Sigmoid colon (tissue), 4 donors: ENCODE data around the gene SLC34A1.

Experiments
- CTCF ChIP-seq, 4 experiments: fragments of 450-650 bp in 3 of 4; fragments of 200-600 bp in 1 of 4; IDR thresholded peaks; one replicate each; pipeline ENCODE4 v1.5.1; 2016 to 2019; ENCODE audit warnings: antibody characterized with exemption in 4 of 4, mild to moderate bottlenecking in 3 of 4, moderate library complexity in 2 of 4
- EP300 ChIP-seq, 4 donors: sonication (generic); formaldehyde crosslinking; IDR thresholded peaks; one replicate each; pipeline ENCODE4 v1.6.1; 2017; ENCODE audit warnings: antibody characterized with exemption in 4 of 4
- POLR2A ChIP-seq, 2 donors: fragments of 450-650 bp; IDR thresholded peaks; one replicate each; pipeline ENCODE4 v1.6.1; 2016; ENCODE audit warnings: antibody characterized with exemption in 2 of 2, mild to moderate bottlenecking in 2 of 2, moderate library complexity in 2 of 2
- POLR2AphosphoS5 ChIP-seq, 4 donors: sonication (generic); formaldehyde crosslinking; IDR thresholded peaks; one replicate each; pipeline ENCODE4 v1.6.1; 2017; ENCODE audit warnings: antibody characterized with exemption in 4 of 4

DNA sequence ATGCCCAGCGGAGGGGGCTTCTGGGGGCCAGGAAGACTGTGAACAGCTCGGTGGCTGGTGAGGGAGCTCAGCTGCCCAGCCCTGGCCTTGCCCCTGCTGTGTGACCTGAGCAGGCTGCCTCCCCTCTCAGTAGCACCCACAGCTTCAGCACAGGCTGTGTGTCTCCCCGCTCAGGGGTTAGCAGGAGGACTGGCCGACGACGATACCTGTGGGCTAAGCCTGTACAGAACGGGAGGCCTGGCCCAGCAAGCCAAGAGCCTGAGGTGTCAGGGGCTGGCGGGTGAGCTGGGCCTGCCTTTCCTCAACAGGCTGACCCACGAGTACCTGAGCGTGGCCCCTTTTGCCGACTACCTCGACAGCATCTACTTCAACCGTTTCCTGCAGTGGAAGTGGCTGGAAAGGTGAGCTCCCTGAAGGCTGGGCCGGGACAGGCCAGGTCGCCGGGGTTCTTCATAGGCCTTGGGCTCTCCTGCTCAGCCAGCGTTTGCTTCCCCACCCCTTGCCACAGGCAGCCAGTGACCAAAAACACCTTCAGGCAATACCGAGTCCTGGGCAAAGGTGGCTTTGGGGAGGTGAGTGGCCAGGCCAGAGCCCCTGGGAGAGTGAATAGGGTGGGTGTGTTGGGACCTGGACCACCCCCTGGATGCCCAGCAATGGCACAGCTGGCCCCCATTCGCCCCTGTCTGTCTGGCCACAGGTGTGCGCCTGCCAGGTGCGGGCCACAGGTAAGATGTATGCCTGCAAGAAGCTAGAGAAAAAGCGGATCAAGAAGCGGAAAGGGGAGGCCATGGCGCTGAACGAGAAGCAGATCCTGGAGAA is 48.8 kb downstream of the SLC34A1 start:
- no peak for TF ChIP-seq POLR2A (IDR thresholded peaks at IDR 0.05)
- no peak for TF ChIP-seq CTCF (IDR thresholded peaks at IDR 0.05)
- TF ChIP-seq POLR2AphosphoS5 (IDR thresholded peaks at IDR 0.05): no peak
- no peak for TF ChIP-seq EP300 (IDR thresholded peaks at IDR 0.05)
